GM18502 (cell line): Measurements from ENCODE around the gene LRRC18.

Source experiments
- ATAC-seq: cut with Tn5 transposase; IDR thresholded peaks from one replicate; pipeline ENCODE4 v1.9.1; 2021; ENCODE audit warnings: mild to moderate bottlenecking; ENCODE audit not compliant: unreplicated experiment, poor library complexity

Gene LRRC18

DNA sequence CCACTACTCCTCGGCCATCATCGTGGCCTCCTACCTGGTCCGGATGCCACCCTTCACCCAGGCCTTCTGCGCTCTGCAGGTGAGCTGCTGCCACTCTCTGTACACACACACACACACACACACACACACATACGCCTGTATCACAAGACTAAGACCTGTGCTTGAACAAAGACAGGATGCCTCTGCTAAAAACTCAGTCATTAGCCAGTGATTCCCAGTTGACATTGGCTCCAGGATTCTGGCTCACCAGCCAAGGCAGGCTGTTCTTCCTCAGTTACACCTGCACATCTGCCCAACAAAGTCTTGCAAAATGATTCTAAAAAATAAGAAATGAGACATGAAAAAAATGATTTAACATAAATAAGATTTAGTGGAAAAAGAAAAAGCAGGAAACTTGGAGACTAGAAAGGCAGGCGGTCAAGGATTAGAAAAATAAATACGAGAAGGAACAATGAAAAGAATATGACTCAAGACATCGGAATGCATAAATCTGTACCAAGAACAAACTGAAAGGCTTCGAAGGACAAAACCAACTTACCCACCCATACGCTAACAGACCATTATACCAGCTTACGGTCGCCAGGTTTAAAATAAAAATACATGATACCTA lies 7.4 kb upstream of the LRRC18 start:
- ATAC-seq, result no peak

DNA sequence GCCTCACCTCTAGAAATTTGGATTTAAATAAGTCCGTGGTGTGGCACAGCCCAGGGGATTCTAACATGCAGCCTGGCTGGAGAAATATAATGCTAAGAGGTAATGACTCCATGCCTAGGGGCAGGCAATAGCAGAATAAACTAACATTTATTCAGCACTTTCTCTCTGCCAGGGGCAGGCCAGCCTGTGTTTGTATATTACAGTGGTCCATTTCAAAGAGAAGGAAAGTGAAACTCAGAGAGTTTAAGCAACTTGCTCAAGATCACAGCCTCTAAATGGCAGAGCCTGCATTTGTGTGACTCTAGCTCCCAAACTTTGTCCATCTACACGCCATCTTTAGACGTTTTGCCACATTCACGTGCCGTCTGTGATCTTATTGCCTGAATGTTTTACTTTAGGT lies 6.7 kb upstream of the LRRC18 start:
- no peak for ATAC-seq

DNA sequence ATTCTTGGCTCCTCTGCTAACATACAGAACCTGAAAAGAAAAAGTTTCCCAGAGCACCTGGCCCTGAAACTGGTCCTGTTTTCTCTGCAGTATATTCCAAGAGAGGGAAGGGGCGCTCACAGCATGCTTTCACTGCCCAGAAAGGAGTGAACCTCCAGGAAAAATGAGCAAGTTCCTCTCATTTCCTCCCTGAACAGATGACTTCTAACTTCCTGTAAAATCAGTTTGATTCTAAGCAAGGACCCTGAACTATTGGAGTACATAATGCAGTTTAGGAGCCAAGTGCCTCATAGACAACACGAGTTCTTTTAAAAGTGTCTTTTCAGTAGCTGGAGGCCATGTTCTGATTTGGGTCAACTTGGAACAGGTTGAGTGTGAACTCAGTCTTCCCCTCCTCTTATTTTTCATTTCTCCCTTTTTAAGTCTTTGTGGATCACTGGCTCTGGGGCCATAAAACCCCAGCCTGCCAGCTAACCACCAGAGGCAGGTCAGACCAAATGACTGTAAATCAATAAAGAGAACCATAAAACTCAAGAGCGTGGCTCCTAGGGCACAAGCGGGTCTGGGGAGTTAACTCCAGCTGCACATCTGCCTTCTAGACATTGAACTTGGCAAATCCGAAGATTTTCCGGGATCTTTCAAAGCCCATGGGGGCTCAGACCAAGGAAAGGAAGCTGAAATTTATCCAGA lies 5.9 kb upstream of the LRRC18 start:
- no peak for ATAC-seq

DNA sequence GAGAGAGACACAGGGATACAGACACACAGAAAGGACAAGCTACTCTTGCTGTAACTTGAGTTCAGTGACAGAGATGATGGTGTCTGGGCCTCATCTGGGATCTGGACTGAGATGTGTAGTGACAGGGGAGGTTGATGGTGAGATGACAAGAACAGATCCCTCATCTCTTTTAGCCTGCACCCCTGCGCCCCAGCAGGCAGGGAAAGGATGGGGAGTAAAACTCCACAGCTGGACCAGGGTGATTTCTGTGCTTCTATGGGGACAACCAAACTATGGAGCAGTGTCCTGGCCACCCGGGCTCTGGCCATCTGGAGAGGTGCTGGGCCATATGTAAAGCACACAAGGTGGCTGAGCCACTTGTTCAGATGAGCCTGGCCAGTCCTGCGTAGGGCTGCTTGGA lies 4.5 kb upstream of the LRRC18 start:
- no peak for ATAC-seq

DNA sequence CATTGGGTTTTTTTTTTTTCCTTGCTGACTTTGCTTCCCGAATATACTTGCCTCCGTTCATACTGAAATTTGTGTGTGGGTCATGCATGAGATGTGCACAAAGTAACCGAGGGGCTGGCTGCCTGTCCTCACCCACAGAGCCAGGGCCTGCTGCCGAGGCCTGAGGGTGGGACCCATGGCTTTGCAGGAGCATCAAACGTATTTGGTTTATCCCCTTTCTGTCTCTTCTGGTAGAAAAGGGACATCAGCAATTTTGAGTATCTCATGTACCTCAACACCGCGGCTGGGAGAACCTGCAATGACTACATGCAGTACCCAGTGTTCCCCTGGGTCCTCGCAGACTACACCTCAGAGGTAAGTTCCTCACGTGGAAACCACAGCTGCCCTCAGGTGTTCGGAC lies 3.5 kb upstream of the LRRC18 start:
- ATAC-seq, result no peak

DNA sequence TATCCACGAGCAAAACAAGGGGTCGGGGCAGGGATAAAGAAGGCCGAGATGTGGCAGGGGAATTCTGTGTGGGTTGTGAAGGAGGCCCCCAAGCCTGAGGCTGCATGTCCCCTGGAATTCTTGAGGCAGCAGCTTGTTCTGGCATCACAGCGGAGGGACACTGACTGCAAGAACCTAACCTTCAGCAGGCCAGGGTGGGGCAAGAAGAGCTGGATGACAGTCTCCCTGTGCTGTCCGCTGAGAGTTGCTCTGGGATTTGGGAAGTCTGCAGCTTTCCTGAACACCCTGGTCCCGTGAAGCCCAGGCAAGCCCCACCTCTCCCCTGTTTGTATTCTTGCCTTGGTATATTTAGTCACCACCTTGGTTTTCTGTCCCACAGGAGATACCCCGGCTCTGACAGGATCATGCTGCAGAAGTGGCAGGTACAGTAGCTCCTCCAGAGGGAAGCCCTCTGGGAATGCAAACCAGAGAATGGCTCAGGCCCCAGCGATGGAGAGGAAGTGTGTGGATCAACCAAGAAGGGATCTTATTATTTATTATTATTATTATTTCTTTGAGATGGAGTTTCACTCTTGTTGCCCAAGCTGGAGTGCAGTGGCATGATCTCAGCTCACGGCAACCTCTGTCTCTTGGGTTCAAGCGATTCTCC lies 1.9 kb upstream of the LRRC18 start:
- ATAC-seq, result no peak

DNA sequence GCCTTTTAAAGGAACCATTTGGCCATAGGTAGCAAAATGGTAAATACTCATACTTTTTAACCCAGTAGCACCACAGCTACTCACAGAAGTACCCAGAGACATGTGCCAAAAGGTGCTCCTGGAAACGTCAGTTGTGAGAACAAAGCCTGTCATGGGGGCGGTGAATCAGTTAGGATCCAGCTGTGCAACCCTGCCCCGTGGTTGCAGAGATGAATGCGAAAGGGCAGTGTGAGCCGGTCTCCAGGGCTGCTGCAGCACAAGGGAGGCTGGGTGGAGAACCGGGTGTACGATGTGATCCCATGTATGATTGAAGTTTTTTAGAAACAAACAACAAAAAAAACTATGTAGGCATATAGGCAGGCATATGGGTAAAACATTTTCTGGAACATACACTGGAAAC lies 1.3 kb upstream of the LRRC18 start:
- ATAC-seq, result no peak

DNA sequence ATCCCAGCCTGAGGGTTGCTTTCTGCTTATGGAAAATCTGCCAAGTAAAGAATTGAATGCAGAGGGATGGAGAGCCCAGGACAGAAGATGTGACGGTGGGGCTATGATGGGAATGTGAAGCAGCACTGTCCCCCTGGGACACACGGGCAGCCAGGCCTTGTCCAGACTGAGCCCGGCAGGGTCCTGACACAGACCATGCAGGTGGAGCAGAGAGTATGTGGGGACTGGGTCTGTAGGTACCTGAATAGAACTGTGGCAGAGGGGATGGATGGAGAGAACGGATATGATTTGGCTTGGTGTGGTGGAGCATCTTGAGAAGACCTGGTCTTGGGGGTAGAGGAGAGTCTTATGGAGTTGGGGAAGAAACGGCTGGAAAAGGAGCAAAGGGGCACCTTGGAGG lies 732 bp upstream of the LRRC18 start:
- ATAC-seq, result no peak

DNA sequence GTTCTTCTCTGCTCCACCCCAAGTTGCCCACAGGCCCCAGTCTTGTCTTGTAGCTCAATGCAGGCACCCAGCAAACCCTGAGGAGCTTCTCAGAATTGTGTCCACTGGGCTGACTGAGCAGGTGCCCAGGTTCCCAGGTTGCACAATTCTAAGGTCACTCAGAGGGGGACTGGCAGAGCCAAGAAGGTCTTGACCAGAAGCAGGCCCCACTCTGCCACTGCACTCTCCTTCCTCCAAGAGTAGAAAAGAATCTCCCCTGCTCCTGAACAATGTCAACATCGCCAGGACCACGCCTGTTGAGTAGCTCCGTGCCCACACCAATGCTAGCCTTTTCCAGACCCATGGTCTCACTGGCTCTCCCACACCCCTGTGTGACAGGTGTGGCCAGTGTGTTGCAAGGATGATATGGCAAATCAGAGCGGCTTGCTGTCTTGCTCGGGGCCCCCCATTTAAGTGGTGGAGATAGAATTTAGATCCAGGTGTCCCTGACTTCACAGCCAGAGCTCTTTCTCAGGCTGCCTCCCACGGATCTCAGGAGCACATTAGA lies 577 bp downstream of the LRRC18 start:
- no peak for ATAC-seq

DNA sequence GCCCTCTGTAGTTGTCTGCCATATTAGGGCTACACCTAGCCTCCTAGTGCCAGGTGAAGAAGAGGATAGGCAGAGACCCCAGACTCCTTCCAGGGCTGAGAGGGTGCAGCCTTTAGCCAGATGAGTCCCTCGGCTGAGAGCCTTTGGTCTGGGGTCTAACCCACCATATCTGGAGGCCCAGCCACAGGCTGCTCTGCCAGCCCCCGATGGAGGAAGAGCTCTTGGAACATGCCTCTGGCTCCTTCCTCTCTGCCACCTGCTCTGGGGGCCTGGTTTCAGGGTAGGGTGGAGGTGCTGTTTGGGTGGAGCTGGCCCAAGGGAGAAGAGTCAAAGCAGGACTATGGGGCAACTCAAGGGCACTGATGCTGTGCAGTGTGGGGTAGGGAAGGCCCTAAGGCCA lies 1.4 kb downstream of the LRRC18 start:
- ATAC-seq, result no peak

DNA sequence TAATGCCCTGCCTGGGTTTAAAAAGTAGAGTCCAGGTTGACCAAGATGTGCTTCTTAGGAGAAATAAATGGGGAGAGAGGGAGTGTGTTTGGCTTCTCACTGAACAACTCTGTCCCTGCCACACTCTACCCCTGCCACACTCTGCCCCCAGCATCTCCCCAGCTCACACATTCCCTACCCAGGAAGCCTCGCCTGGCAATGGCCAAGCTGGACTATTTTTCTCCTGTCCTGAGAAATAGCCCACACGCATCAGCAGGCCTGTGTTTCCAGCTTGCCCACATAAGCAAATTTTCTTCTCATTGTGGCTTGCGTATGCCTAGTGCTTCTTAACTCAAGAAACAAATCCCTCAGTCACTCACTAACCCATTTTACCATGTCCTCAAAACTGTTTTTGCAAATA lies 1.8 kb downstream of the LRRC18 start:
- ATAC-seq, result no peak

DNA sequence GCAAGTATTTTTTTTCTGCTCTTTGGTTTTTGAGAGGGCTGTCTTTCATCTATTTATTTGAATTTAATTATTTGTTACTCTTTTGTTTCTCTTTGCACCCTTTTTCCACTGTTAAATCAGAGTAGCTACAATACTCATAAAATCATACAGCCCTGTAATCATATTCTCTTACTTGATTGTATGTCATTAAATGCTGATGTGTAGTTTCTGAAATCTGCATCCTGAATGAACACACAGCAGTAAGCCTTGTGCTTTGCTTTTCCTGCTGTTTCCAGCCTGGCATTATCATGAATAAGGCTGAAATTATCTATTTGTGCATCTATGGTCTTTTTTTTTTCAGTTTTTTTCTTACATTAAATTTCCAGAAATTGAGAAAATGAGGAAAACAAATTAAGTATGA lies 4.1 kb downstream of the LRRC18 start:
- ATAC-seq, result no peak

DNA sequence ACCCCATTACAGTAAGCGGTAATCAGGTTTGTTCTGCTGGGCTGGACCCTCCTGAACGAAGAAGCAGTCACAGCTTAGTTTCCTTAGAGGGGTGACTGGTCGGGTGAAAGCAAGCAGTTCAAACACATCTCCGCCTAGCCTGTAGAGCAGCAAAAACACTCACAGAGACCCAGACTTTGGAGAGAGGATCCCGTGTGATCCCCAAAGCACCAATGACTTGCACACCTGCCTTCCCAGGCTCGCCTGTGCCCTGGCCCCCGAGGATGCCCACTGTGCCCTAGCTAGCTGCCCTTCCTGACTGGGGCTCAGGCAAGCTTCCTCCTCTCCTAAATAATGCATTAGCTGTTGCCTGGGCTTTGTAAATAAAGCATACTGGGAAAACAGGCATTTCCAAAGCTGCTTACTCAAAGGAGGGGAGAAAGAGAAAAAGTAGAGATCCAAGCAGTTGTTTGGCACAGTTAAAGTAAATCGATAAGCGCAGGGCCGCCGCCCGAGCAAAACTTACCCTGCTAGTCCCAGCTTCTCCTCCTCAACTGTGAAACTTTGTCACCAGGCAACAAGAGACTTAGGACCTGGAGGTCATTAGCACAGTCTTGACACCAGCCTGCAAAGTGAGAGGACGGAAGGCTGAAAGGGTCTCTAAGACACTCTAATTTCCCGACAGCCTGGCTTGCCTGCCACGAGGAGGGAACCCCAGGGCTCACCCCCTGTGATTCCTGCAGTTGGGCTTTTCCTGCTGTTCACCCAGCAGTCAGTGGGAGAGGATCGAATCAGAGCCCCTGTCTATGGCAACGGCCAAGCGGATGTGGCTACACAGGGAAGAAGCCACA lies 4.8 kb downstream of the LRRC18 start:
- no peak for ATAC-seq

DNA sequence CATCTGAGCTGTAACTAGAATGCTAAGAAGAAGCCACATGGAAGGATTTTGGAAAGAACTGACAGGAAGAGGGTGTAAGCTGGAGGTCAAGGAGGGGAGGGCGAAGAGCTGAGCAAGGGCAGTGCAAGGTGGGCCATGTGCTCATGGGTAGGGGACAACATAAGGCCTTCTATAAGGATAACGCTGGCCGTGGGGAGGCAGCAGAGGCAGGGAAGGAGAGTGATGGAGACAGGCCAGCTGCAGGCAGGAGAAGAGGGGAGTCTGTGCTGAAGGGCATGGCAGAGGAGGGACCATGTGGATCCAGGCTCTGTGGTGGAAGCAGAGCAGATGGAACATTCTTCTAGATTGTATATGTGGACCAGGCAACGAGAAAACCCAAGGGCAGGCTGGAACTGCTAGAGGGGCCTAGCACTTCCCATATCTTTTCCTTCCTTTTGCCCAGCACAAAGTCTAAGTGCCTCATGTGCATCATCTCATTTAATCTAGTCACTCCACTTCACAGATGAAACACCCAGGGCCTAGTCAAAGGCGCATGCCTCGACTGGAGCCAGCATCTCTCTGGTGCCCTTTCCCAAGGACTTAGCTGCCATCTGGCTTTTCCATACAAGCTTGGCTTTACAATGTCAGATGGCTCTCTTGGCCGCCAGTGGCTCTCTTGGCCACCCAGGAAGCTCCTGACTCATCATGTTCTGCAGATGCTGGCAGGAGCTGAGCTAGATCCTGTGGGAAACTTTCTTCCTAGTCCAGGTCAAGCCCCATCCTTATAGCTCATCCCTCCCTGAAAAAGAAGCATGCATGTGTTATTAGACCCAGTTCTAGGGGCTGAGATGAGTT lies 6.6 kb downstream of the LRRC18 start:
- ATAC-seq, result no peak

DNA sequence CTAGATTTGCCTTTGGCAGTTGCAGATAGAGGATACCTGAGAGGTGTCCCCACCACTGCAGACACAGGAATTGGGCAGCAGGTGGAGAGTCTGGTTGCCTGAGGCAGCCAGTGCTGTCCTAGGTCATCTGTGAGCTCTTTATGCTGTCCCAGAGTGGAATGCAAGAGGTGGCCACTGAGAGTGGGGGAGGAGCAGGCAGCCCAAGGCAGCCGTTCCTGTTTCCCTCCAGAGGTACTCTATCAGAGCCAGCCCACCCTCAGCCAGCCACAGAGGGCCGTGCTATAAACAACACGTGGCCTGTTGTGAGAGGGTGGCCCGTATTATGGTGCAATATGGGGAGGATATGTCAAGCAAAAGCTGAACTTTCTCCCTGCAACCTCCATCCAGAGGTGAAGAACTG lies 8.5 kb downstream of the LRRC18 start:
- no peak for ATAC-seq

DNA sequence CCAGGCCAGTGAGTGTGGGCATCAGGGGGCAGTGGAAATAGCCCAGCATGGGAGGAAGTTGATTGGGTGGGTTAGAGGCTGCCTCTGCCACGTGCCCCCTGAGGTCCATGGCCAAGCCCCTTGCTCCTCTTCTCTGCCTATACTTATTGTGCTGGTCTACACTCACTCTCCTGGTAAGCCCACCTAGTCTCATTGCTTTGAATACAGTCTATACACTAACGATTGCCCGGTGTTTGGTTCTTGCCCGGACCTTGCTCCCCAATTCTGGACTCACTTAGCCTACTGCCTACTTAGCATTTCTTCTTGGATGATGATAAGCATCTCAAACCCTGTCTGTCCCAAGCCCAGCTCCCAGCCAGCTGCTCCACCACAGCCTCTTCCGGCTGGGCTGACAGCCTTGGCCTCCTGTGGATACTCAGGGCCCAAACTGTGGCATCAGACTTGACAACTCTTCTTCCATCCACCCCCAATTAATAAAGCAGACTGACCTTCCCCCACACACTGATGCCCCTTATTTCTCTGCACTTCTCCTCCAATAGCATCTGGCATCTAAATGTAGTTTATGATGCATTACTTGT lies 10.1 kb downstream of the LRRC18 start:
- ATAC-seq, result no peak

DNA sequence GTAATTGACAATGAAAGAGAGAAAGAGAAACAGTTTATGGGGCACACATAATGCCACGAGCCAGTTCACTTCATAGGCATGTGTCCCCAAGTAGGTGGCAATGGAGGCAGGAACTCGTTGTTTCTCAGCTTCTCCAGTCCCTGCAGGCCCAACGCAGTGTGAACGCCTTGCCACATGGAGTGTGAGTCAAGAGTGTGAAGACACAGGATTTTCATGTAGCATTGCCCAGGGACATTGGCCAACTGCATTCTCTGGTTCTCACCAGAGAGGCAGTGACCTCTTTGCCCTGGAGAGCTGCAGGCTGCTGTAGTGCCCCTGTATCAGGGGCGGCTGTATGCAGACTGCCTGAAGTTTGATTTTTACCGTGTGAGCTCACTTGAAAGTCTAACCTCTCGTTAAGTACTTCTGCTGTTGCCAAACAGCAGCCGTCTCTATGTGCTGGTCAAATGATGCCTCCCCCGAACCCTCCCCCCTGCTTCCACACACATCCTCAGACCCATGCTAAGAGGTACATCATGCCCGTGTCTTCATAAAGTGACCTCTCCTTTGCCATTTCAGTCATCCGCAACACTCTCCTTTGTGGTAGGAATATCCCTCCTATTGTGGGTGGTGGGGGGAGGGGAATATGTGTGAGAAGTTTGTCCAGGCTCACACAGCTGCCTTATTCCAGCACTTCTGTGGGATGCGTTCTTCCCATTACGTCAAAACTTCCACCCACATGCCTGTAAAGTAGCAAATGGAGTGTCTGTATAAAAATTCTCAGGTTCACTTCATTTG lies 12.7 kb downstream of the LRRC18 start:
- no peak for ATAC-seq

DNA sequence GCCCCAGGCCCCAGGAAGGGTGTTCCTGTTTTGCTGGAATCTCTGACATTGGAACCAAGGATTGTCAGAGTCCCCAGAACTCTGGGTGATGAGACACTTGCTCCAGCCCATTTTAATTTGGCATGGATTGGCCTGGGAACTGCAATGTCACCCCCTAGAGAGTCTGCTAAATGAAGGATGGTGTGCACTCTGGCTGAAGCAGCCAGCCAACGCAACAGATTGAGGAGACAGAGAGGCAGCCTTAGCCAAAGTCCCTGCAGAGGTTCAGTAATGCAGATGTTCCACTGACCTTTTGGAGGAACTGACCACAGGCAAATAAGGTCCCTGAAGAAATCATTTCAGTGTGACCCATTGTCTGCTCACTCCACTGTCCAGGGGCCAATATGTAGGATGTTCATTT lies 13.4 kb downstream of the LRRC18 start:
- no peak for ATAC-seq

DNA sequence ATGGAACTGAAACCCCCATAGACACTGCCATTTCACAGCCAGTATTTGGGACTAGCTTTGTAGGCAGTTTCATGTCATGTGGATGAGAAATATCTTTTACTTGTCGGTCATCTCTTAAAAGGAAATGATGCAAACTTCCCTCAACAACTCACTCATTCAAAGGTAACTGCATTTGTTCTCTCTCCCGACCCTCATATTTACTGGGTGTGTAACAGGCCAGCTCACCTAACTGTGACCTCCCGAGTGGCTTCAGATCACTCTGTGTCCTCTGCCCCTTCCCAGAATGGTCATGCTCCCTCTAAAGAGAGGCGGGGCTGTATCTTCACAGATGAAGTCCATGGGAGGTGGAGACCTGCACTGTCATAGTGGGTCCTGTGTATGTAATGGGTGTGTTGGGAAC lies 14.7 kb downstream of the LRRC18 start:
- no peak for ATAC-seq
